Stimulated activated naive B cell treated with anti-CD40 and anti-IgM and Interleukin-4, amounts not matched to agents 10 μg/mL and 1 μg/mL and 100 μg/mL, for 72 hours (primary cell): ENCODE data around the gene EMC9.

Experiments
- ATAC-seq, 2 donors: fragments of 150-1000 bp; cut with Tn5 transposase; replicated peaks; 2 replicates each; pipeline ENCODE4 v1.10.0; 2021; ENCODE audit warnings: moderate library complexity in 1 of 2
- DNase-seq: peaks from one replicate; pipeline ENCODE4 v3.0.0; 2021
- H3K27ac Mint-ChIP-seq: one replicate; pipeline ENCODE4 v1.8.0; 2022; ENCODE audit warnings: mild to moderate bottlenecking, mixed read lengths
- H3K27me3 Mint-ChIP-seq, 2 donors: one replicate each; pipeline ENCODE4 v1.8.0; 2022; ENCODE audit warnings: mixed read lengths in 2 of 2
- H3K36me3 Mint-ChIP-seq, 2 donors: one replicate each; pipeline ENCODE4 v1.8.0; 2022; ENCODE audit warnings: mixed read lengths in 2 of 2, mild to moderate bottlenecking in 1 of 2
- H3K4me1 Mint-ChIP-seq, 2 donors: one replicate each; pipeline ENCODE4 v1.8.0; 2022; ENCODE audit warnings: mixed read lengths in 2 of 2, mild to moderate bottlenecking in 1 of 2
- H3K4me3 Mint-ChIP-seq, 2 donors: one replicate each; pipeline ENCODE4 v1.8.0; 2022; ENCODE audit warnings: mild to moderate bottlenecking in 2 of 2, mixed read lengths in 2 of 2, moderate library complexity in 1 of 2
- H3K9me3 Mint-ChIP-seq, 2 donors: one replicate each; pipeline ENCODE4 v1.8.0; 2022; ENCODE audit warnings: mixed read lengths in 2 of 2, mild to moderate bottlenecking in 1 of 2

EMC9 gene

GRCh38 chr14:24147761-24148428 lies 6.5 kb upstream of the EMC9 start:
- Mint-ChIP-seq H3K27ac (peak overlapping the region; percentile 56), H3K9me3 (no peaks in the 10 kb centered on the region), H3K27me3 (no peaks in the 10 kb centered on the region), H3K36me3 (peaks cover 54 to 58% of the 10 kb centered on the region in 2 donors), H3K4me3 (peak overlapping the region; percentile 96 to 97), H3K4me1 (peaks cover 38 to 65% of the 10 kb centered on the region in 2 donors)
- no peak for ATAC-seq
- DNase-seq, result no peak

DNA sequence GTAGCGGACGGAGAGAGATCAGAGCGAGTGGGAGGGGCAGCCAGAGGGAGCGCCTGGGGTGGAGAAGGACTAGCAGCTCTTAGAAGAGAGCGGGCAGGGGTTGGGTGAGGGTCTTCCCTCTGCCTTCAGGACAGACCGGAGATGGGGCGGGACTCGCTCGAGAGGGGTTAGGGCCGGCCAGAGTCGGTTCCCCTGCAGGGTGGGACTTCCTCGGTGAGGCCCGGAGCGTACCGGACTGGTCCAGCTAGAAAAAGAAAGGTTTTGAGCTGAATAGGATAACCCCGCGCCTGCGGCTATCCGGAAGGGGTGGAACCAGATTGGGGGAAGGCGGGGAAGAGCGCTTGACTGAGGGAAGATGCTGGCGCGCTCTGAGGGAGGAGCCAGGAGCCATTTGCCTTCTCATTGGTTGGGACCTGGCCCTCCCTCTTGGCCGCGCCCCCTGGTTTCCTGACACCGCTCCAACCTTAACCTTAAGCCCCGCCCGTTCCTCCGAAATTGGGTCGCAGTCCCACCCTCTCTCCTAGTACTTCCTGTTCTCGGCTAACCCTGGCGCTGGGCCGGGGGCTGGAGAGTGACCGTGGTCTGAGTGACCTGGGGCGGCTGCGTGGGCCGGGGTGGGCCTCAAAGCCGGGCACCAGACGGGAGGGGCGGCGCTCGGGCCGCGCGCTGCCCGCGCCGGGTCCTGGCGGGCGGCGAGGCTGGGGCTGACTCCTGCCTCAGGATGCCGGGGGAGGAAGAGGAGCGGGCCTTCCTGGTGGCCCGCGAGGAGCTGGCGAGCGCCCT lies 5.8 kb upstream of the EMC9 start, which contains the start of gene RNF31:
TSS of gene RNF31 (plus strand) at position 521 of the 783 bp plus-strand sequence. CDS start at position 722, 201 bp downstream.
- DNase-seq (peak; percentile 96), ATAC-seq (peak; percentile 87 to 88)
- Mint-ChIP-seq H3K9me3 (no peaks in the 10 kb centered on the region), H3K36me3 (peaks cover 57 to 62% of the 10 kb centered on the region in 2 donors), H3K4me1 (peaks cover 40 to 72% of the 10 kb centered on the region in 2 donors), H3K27me3 (no peaks in the 10 kb centered on the region), H3K4me3 (peak within 1 kb of the TSS; percentile 96 to 97), H3K27ac (peak within 1 kb of the TSS; percentile 97)

DNA sequence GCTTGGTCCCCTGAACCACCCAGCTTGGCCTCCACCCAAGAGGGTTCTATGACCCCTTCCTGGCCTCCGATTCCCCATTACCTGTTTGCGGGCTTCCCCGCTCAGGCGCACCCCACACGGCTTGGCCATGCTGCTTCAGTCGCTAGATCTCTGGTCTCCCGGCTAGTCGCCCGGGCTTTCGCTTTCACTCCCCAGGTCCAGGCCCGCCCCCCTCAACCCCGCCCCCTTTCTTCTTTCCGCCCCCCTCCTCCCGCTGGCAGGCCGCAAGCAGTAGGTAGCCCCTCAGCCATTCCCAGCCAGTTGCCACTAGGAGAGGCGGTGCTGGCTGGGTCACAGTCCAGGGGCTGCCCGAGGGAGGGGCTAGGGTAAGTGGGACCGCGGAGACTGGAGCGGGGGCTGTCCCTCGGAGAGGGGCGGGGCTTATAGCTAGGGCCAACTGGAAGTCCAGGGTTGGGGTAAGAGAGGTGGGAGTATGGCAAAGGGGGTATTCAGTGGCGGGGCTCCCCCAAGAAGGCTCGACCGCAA lies 5.1 kb upstream of the EMC9 start, which contains the start of gene PSME2:
TSS of gene PSME2 (minus strand) at position 158 of the 525 bp plus-strand sequence. CDS start at position 129, 29 bp downstream.
- peaks cover 45 to 76% of the 10 kb centered on the region in 2 donors for H3K4me1 Mint-ChIP-seq
- no peaks in the 10 kb centered on the region for H3K9me3 Mint-ChIP-seq
- H3K27ac Mint-ChIP-seq, result peak within 1 kb of the TSS; percentile 97
- peak; percentile 97 for DNase-seq
- peaks cover 54 to 59% of the 10 kb centered on the region in 2 donors for H3K36me3 Mint-ChIP-seq
- ATAC-seq, result peak; percentile 79 to 80
- peak within 1 kb of the TSS; percentile 96 to 97 for H3K4me3 Mint-ChIP-seq
- H3K27me3 Mint-ChIP-seq, result no peaks in the 10 kb centered on the region

DNA sequence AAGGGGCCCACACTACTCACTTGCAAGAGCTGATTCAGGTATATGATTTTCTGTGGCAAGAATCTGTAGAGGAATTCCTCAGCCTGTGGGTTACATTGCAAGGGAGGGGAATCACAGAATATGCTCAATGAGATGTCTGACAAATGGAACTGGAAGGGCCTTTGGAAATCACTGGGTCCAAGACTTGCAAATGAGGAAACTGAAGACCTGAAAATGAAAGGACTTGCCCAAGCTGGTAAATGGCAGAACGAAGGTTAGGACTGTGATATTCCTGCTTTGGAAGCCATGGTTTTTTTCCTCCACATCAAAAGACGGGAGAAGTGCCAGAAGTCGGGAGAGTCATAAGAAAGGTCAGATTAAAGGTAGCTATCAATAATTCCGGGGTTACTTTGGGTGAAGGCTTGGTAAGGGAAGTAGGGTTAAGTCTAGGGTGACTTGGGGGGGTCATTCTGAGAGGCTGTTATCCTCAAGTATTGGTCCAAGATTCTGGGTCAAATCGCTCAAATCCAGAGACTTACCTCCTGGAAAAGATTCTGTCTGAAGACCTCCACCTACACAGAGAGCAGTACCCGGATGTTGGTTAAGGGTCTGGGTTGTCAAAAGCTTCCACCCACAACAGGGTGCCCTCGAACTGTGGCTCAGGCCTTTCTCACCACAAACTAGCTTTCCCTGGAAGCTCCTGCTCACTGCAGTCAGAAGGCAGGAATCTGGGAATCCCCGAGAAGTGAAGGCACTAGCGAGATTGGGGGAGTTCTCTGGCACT lies 4.5 kb upstream of the EMC9 start:
- Mint-ChIP-seq H3K9me3 (no peaks in the 10 kb centered on the region), H3K27ac (peak overlapping the region; percentile 97), H3K36me3 (peaks cover 49 to 56% of the 10 kb centered on the region in 2 donors), H3K4me1 (peaks cover 44 to 76% of the 10 kb centered on the region in 2 donors), H3K4me3 (peak overlapping the region; percentile 96 to 97), H3K27me3 (no peaks in the 10 kb centered on the region)
- no peak for ATAC-seq
- DNase-seq, result no peak

GRCh38 chr14:24145219-24145618 lies 3.8 kb upstream of the EMC9 start:
- peak overlapping the region; percentile 97 for H3K27ac Mint-ChIP-seq
- peaks cover 43 to 53% of the 10 kb centered on the region in 2 donors for H3K36me3 Mint-ChIP-seq
- H3K4me3 Mint-ChIP-seq, result peak overlapping the region; percentile 96 to 97
- H3K4me1 Mint-ChIP-seq, result peaks cover 44 to 75% of the 10 kb centered on the region in 2 donors
- H3K9me3 Mint-ChIP-seq, result no peaks in the 10 kb centered on the region
- ATAC-seq (no peak), DNase-seq (no peak)
- no peaks in the 10 kb centered on the region for H3K27me3 Mint-ChIP-seq

DNA sequence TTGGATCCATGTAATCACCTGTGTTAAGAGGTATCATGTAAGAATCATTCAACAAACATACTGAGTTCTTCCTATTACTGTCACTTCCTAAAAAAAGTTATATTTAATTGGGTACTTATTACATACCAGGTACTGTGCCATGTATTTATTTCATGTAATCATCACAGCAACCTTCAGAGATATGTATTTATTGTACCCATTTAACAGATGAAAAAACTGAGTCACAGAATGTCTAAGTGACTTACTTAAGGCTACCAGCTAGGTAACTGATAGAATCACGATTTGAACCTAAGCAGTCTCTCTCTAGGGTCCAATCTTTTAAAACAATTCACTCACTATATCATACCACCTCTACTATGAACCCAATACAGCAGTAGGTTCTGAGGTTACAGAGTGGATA lies 3.1 kb upstream of the EMC9 start:
- peaks cover 43 to 77% of the 10 kb centered on the region in 2 donors for H3K4me1 Mint-ChIP-seq
- no peaks in the 10 kb centered on the region for H3K27me3 Mint-ChIP-seq
- no peak overlapping the region for H3K27ac Mint-ChIP-seq
- ATAC-seq (no peak), DNase-seq (no peak)
- H3K4me3 Mint-ChIP-seq, result no peak overlapping the region
- no peaks in the 10 kb centered on the region for H3K9me3 Mint-ChIP-seq
- H3K36me3 Mint-ChIP-seq, result peaks cover 43 to 52% of the 10 kb centered on the region in 2 donors

GRCh38 chr14:24143511-24143910 lies 2.1 kb upstream of the EMC9 start:
- Mint-ChIP-seq H3K9me3 (no peaks in the 10 kb centered on the region), H3K4me1 (peaks cover 46 to 77% of the 10 kb centered on the region in 2 donors), H3K27ac (no peak overlapping the region), H3K36me3 (peaks cover 46 to 55% of the 10 kb centered on the region in 2 donors), H3K27me3 (no peaks in the 10 kb centered on the region), H3K4me3 (no peak overlapping the region)
- no peak for ATAC-seq
- no peak for DNase-seq

DNA sequence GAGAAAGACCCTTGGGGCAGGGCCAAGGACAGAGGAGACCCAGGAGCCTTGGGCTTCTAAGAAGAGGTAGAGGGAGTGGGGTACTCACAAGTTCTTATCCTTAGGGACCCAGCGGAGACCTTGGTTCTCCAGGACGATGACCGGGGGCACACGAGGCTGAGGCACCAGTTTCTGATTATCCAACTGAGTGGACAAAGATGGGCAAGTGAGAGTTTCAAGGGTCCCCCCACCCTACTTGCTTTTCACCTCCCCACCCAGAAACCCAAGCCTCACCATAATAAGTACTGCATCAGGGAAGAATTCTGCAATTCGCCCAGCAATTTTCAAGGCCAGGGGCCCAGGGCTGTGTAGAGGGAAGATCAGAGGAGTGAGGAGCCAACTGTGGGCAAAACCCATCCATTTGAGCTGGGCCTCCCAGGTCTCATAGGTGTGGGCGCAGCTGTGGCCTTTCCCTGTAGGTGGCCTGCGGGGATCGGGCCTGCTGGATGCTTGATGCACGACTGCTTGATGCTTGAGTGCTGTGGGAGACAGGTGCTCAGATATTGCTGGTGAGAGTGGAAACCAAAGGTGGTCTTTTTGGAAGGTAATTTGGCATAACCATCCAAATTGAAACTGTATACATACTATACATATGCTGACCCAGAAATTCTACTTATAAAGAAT lies 2.0 kb downstream of the EMC9 start:
- Mint-ChIP-seq H3K27me3 (no peaks in the 10 kb centered on the region), H3K9me3 (no peaks in the 10 kb centered on the region), H3K27ac (peak overlapping the region; percentile 75), H3K4me3 (peak overlapping the region; percentile 62 to 77), H3K36me3 (peaks cover 41 to 52% of the 10 kb centered on the region in 2 donors), H3K4me1 (peaks cover 51 to 76% of the 10 kb centered on the region in 2 donors)
- no peak for ATAC-seq
- DNase-seq, result no peak

- no peaks in the 10 kb centered on the region for H3K27me3 Mint-ChIP-seq
- ATAC-seq, result no peak
- DNase-seq, result no peak
- H3K36me3 Mint-ChIP-seq, result peaks cover 37 to 45% of the 10 kb centered on the region in 2 donors
- H3K27ac Mint-ChIP-seq, result peak overlapping the region; percentile 74
- H3K4me3 Mint-ChIP-seq, result peak overlapping the region; percentile 62 to 77
- no peaks in the 10 kb centered on the region for H3K9me3 Mint-ChIP-seq
- peaks cover 48 to 69% of the 10 kb centered on the region in 2 donors for H3K4me1 Mint-ChIP-seq
Observed at GRCh38 chr14:24138396-24139271, 2.8 kb downstream of the EMC9 start.

DNA sequence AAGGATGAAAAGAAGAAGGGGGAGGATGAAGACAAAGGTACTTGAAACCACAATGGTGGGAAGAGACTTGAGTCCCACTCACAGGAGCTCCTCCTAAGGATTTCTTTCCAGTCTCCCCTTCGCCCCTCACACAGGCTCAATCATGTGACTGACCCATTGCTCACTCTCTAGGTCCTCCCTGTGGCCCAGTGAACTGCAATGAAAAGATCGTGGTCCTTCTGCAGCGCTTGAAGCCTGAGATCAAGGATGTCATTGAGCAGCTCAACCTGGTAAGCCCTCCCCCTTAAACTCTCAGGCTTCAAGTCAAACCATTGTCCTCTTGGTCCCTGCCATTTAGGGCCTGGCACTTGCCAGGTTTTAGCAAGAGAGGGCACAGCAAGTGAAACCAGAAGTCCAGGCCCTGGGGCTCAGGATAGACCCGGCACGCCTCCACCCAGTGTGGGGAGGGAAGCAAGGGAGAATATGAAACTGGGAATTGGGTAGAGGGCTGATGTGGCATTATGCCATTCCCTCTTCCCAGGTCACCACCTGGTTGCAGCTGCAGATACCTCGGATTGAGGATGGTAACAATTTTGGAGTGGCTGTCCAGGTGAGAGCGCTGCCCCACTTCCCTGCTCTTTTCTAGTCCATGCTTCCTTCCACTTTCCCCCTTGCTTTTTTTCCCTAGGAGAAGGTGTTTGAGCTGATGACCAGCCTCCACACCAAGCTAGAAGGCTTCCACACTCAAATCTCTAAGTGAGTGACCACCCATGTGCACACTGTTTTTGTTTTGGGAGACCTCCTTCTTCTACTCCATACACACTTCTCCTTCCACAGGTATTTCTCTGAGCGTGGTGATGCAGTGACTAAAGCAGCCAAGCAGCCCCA lies 3.6 kb downstream of the EMC9 start:
- no peak for ATAC-seq
- DNase-seq, result no peak
- H3K36me3 Mint-ChIP-seq, result peaks cover 29 to 37% of the 10 kb centered on the region in 2 donors
- H3K9me3 Mint-ChIP-seq, result no peaks in the 10 kb centered on the region
- peak overlapping the region; percentile 74 for H3K27ac Mint-ChIP-seq
- H3K4me3 Mint-ChIP-seq, result peak overlapping the region; percentile 90 to 93
- H3K27me3 Mint-ChIP-seq, result no peaks in the 10 kb centered on the region
- peaks cover 43 to 63% of the 10 kb centered on the region in 2 donors for H3K4me1 Mint-ChIP-seq

DNA sequence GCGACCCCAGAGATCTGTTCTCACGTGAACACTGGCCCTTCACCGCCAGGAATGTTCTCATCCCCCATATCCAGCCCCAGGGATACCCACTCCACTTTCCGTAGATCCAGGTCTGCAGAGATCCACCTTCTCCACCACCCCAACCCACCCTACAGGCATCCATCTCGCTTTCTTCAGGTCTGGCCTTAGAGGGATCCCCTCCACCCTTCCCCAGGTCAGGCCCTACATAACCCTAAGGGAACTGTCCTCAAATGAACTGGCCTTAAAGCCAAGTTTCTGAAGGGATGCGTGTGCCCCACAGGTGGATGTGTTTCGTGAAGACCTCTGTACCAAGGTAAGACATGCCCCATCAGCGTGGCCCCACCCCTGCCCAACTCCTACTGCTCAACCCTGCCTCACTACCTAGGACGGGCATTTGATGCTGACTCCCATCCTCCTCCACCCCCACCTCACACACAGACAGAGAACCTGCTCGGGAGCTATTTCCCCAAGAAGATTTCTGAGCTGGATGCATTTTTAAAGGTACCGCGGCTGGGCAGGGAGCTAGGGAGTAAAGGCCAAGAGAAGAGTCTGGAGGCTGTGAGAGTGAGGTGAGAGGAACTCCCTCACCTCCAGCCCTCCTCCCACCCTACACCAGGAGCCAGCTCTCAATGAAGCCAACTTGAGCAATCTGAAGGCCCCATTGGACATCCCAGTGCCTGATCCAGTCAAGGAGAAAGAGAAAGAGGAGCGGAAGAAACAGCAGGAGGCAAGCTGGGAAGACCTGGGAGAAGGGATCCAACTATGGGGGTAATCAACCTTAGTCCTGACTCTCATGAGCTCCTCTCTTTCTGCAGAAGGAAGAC lies 4.5 kb downstream of the EMC9 start:
- ATAC-seq, result no peak
- H3K4me1 Mint-ChIP-seq, result peaks cover 45 to 63% of the 10 kb centered on the region in 2 donors
- DNase-seq, result no peak
- H3K4me3 Mint-ChIP-seq, result peak overlapping the region; percentile 90 to 93
- no peaks in the 10 kb centered on the region for H3K9me3 Mint-ChIP-seq
- H3K36me3 Mint-ChIP-seq, result peaks cover 30 to 35% of the 10 kb centered on the region in 2 donors
- H3K27ac Mint-ChIP-seq, result peak overlapping the region; percentile 97
- H3K27me3 Mint-ChIP-seq, result no peaks in the 10 kb centered on the region
